Panc1 (cell line): ENCODE measurements around the gene EQTN.

Experiments
- CTCF ChIP-seq: fragments of 450-650 bp; IDR thresholded peaks from 2 replicates; pipeline ENCODE4 v1.5.1; 2017; ENCODE audit warnings: mild to moderate bottlenecking
- POLR2AphosphoS5 ChIP-seq: IDR thresholded peaks from 2 replicates; pipeline ENCODE4 v1.6.1; 2012; ENCODE audit warnings: mild to moderate bottlenecking, low read depth, low read length, moderate library complexity
- SIN3A ChIP-seq: IDR thresholded peaks from 2 replicates; pipeline ENCODE4 v1.6.1; 2012; ENCODE audit warnings: low read depth, mild to moderate bottlenecking, low read length, moderate library complexity, borderline replicate concordance; ENCODE audit not compliant: insufficient read depth
- TF ChIP-seq, protein P1 (sequence below), 2 experiments: IDR thresholded peaks; 2 replicates each; pipeline ENCODE4 v1.6.1; 2011 to 2012; ENCODE audit warnings: low read depth in 2 of 2, control low read depth in 1 of 2, low read length in 1 of 2, mild to moderate bottlenecking in 1 of 2, moderate library complexity in 1 of 2; ENCODE audit not compliant: insufficient read depth in 1 of 2

GRCh38 chr9:27329291-27329690 is 32.3 kb upstream of the EQTN start:
- TF ChIP-seq CTCF (no peak), POLR2AphosphoS5 (no peak), SIN3A (no peak)
- TF ChIP-seq, protein P1, sequence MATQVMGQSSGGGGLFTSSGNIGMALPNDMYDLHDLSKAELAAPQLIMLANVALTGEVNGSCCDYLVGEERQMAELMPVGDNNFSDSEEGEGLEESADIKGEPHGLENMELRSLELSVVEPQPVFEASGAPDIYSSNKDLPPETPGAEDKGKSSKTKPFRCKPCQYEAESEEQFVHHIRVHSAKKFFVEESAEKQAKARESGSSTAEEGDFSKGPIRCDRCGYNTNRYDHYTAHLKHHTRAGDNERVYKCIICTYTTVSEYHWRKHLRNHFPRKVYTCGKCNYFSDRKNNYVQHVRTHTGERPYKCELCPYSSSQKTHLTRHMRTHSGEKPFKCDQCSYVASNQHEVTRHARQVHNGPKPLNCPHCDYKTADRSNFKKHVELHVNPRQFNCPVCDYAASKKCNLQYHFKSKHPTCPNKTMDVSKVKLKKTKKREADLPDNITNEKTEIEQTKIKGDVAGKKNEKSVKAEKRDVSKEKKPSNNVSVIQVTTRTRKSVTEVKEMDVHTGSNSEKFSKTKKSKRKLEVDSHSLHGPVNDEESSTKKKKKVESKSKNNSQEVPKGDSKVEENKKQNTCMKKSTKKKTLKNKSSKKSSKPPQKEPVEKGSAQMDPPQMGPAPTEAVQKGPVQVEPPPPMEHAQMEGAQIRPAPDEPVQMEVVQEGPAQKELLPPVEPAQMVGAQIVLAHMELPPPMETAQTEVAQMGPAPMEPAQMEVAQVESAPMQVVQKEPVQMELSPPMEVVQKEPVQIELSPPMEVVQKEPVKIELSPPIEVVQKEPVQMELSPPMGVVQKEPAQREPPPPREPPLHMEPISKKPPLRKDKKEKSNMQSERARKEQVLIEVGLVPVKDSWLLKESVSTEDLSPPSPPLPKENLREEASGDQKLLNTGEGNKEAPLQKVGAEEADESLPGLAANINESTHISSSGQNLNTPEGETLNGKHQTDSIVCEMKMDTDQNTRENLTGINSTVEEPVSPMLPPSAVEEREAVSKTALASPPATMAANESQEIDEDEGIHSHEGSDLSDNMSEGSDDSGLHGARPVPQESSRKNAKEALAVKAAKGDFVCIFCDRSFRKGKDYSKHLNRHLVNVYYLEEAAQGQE (IDR thresholded peaks at IDR 0.05; ENCODE audit: insufficient read depth in 1 of 2, low read depth in 2 of 2, low read length in 1 of 2) = no peak
